ENCODE data around the gene EPB42.

GRCh38 chr15:43243020-43243645 is 22.3 kb upstream of the EPB42 start:
- TF ChIP-seq CTCF (IDR thresholded peaks at IDR 0.05; ENCODE audit: borderline replicate concordance, extremely low read depth, low read length, poor library complexity, severe bottlenecking) (no peak), EZH2 (IDR thresholded peaks at IDR 0.05; ENCODE audit: borderline replicate concordance, low read depth, low read length, severe bottlenecking) (no peak)

All from DND-41 (cell line).